Psoas muscle (tissue), 8 donors: ENCODE results near the gene WIPF1. TPM values are rescaled to one million over a fixed set of nuclear protein-coding genes. Genes with fewer than 3 reads are reported as not detected.

Source experiments
- ATAC-seq, 4 donors: fragments of 200-7000 bp; cut with Tn5 transposase; one replicate each; pipeline ENCODE4 v1.9.1; 2020; ENCODE audit warnings: moderate library complexity in 3 of 4, mild to moderate bottlenecking in 2 of 4
- DNase-seq, 2 donors: peaks; one replicate each; pipeline ENCODE4 v3.0.0-alpha.2; 2020
- H3K27ac ChIP-seq: fragments of 200-600 bp; one replicate; pipeline ENCODE4 v1.8.0; 2022
- H3K27me3 ChIP-seq, 3 donors: fragments of 200-600 bp in 1 of 3; one replicate each; pipeline versions ENCODE4 v1.6.1 to v1.8.0; 2013 to 2022; ENCODE audit warnings: low read length in 2 of 3, mild to moderate bottlenecking in 2 of 3, moderate library complexity in 1 of 3; ENCODE audit not compliant: insufficient read depth in 3 of 3
- H3K36me3 ChIP-seq, 2 donors: fragments of 200-600 bp in 1 of 2; one replicate each; pipeline versions ENCODE4 v1.6.1 to v1.8.0; 2013 to 2022; ENCODE audit warnings: low read depth in 1 of 2, mild to moderate bottlenecking in 1 of 2, moderate library complexity in 1 of 2; ENCODE audit not compliant: insufficient read depth in 1 of 2
- H3K4me1 ChIP-seq: fragments of 200-600 bp; one replicate; pipeline ENCODE4 v1.8.0; 2022
- H3K4me3 ChIP-seq: fragments of 200-600 bp; one replicate; pipeline ENCODE4 v1.8.0; 2022; ENCODE audit warnings: mild to moderate bottlenecking
- H3K9me3 ChIP-seq: fragments of 200-600 bp; one replicate; pipeline ENCODE4 v1.8.0; 2022
- CTCF ChIP-seq: fragments of 200-600 bp; IDR thresholded peaks from one replicate; pipeline ENCODE4 v1.8.0; 2022; ENCODE audit warnings: antibody characterized with exemption
- WGBS, 3 donors: extraction: QIAGEN DNeasy Blood & Tissue Kit; methylation state at CpG; one replicate each; pipeline versions ENCODE4 v1.1.6 to v1.1.7; 2013; 5-methylcytosine and 5-hydroxymethylcytosine counted together
- intact Hi-C, 2 donors: fragments of 100-400 bp; cut with DNase I; formaldehyde crosslinking; loops; one replicate each; pipeline versions ENCODE4 v1.11.0 to v1.14.2; 2022
- polyA plus RNA-seq, 3 donors: library from polyadenylated mRNA; stranded (reverse); fragments of 200-250 nt; gene quantifications; one replicate each; pipeline ENCODE4 v1.2.3, GENCODE V29; 2013
- total RNA-seq, 4 donors: library from RNA; stranded (reverse); fragmentation: NEBNext Ultra II Directional in 2 of 4; extraction: Animal tissue kit (Norgen Biotek cat#: 25700) in 2 of 4; gene quantifications; one replicate each; pipeline versions ENCODE4 v1.2.1 to v1.2.4, GENCODE V29; 2021 to 2023
- donor health status: healthy with polysubstance abuse.
- donor health status: DM: no; HTN: no; CAD: no; lungs with moderate emphysema.
- donor health status: Bipolar disorder and iron deficiency.
- donor health status: healthy.
- donor health status: DM: yes; HTN: yes; CAD: no.
- donor health status: DM: no; HTN: no; CAD: no.
- donor health status: DM: no; HTN: no; CAD: no.
- donor health status: DM: yes; HTN: yes; CAD: no.

Gene WIPF1
- total and polyA plus RNA-seq, 7 donors: 3.4 to 10.0 (median 6.2) TPM

DNA sequence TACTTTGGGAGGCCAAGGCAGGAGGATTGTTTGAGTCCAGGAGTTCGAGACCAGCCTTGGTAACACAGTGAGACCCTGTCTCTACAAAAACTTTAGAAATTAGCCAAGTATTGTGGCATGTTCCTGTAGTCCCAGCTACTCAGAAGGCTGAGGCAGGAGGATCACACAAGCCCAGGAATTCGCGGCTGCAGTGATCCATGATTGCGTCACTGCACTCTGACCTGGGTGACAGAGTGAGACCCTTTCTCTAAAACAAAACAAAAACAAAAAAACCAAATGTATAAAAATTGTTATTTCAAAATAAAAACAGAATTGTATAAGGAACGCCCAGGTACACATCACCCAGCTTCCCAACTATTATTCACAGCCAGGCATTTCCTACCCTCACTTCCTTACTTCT is 56.7 kb downstream of the WIPF1 start:
- H3K4me3 ChIP-seq: no peak overlapping the region
- no peaks in the 10 kb centered on the region for H3K9me3 ChIP-seq
- intact Hi-C loops: no loop called here
- H3K27me3 ChIP-seq: no peaks in the 10 kb centered on the region
- H3K36me3 ChIP-seq: no peaks in the 10 kb centered on the region
- DNase-seq: no peak
- no peak for ATAC-seq
- H3K4me1 ChIP-seq: no peaks in the 10 kb centered on the region
- no peak for TF ChIP-seq CTCF
- no peak overlapping the region for H3K27ac ChIP-seq
- WGBS, 3 donors: 85 to 88% (median 86%) methylated on average over 5 of the region's 5 CpGs

DNA sequence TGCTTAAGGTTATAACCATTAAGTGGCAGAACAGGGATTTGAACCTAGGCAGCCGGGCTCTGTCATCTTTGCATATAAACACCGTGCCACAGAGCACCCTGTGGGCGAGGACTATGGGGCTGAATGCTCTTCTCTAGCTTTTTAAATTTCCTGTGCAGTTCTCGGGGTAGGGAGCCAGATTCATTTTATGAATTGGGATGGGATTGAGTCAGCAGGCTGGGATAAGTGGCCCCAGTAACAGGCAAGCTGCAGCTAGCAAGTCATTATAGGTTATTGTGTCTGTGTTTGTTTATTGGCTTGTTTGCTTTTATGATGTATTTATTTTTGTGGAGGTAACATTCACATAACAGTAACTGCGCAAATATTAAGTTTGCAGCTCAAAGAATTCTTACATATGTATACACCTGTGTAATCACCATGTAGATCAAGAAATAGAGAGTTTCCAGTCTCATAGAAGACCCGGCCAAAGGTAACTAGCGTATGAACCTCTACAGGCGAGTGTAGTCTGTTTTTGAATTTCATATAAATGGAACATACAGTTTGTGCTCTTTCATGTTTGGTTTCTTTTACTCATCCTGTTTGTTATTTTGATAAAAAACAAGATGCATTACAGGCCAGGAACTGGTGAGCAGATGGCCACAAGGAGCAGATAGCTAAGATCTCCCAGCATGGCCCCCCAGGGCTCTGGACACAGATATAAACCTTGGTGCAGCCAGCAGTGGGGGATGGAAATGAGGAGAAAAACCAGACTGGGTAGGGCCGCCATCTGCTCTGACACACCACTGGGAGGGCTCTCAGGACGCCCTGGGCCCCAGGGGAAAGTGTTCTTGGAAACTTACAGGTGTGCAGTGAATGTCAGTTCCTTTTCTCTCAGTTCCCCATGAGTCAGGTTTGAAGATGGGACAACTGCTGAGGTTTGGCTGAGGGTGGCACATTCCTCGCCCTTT is 61.6 kb downstream of the WIPF1 start:
- no peak overlapping the region for H3K4me3 ChIP-seq
- no peaks in the 10 kb centered on the region for H3K4me1 ChIP-seq
- no peak for TF ChIP-seq CTCF
- no peaks in the 10 kb centered on the region for H3K9me3 ChIP-seq
- no peaks in the 10 kb centered on the region for H3K27me3 ChIP-seq
- no peaks in the 10 kb centered on the region for H3K36me3 ChIP-seq
- no peak overlapping the region for H3K27ac ChIP-seq
- ATAC-seq: no peak
- 89 to 95% (median 92%) methylated on average over 11 of the region's 11 CpGs for WGBS, 3 donors
- intact Hi-C loops: no loop called here
- no peak for DNase-seq

DNA sequence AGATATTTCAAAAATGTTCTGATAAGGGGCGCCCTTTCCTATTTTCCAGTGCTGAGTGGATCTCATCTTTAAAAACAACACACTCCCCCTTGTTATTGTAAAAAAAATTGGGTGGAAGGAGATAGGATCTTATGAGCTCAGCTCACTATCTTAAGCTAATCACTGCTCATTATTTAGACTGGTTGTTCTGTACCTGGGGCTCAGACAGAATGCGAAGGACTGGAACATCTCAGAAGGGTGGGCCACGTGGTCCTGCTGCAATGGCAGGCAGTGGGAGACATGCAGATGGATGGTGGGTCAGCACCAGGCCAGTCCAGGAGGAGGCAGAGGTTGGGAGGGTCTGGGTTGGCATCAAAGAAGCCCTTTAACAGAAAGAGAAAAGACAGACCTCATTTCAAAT is 62.5 kb downstream of the WIPF1 start:
- 84 to 94% (median 87%) methylated on average over 3 of the region's 3 CpGs for WGBS, 3 donors
- DNase-seq: no peak
- intact Hi-C loops: no loop called here

GRCh38 chr2:174529916-174530315 is 67.7 kb downstream of the WIPF1 start:
- H3K4me3 ChIP-seq: no peak overlapping the region
- no peaks in the 10 kb centered on the region for H3K9me3 ChIP-seq
- no peaks in the 10 kb centered on the region for H3K27me3 ChIP-seq
- WGBS, 3 donors: 41 to 69% (median 49%) methylated on average over 4 of the region's 4 CpGs
- DNase-seq: no peak
- H3K4me1 ChIP-seq: no peaks in the 10 kb centered on the region
- intact Hi-C loops: no loop called here
- no peak overlapping the region for H3K27ac ChIP-seq
- no peaks in the 10 kb centered on the region for H3K36me3 ChIP-seq
- no peak for ATAC-seq
- TF ChIP-seq CTCF: no peak

More for the DNA sequence above, 62.5 kb downstream of the WIPF1 start:
- H3K27ac ChIP-seq: no peak overlapping the region
- H3K27me3 ChIP-seq: no peaks in the 10 kb centered on the region
- no peak for ATAC-seq
- H3K36me3 ChIP-seq: no peaks in the 10 kb centered on the region
- H3K4me1 ChIP-seq: no peaks in the 10 kb centered on the region
- no peak overlapping the region for H3K4me3 ChIP-seq
- no peak for TF ChIP-seq CTCF
- no peaks in the 10 kb centered on the region for H3K9me3 ChIP-seq
